GM23338 (cell line): Measurements from ENCODE around the gene CPSF4L. TPM values are rescaled to one million over a fixed set of nuclear protein-coding genes. Genes with fewer than 3 reads are reported as not detected.

ENCODE experiments used
- ATAC-seq: fragments of 200-7000 bp; cut with Tn5 transposase; 3 replicates; pipeline ENCODE4 v1.9.1; 2020
- DNase-seq: peaks from one replicate; pipeline ENCODE4 v3.0.0-alpha.2; 2015; ENCODE audit warnings: low spot score
- H2AFZ ChIP-seq: fragments of 200-600 bp; sonication (generic); 2 replicates; pipeline ENCODE4 v1.8.0; 2016; ENCODE audit warnings: antibody characterized with exemption, mild to moderate bottlenecking, moderate library complexity
- H3F3A ChIP-seq: fragments of 200-600 bp; sonication (generic); replicated peaks from 2 replicates; pipeline ENCODE4 v1.8.0; 2017; ENCODE audit warnings: antibody characterized with exemption, mixed run types, low read depth
- H3K27ac ChIP-seq: fragments of 200-600 bp; sonication (generic); 2 replicates; pipeline ENCODE4 v1.6.1; 2016; ENCODE audit warnings: low read depth
- H3K27me3 ChIP-seq: fragments of 200-600 bp; sonication (generic); 2 replicates; pipeline ENCODE4 v1.8.0; 2016; ENCODE audit warnings: mild to moderate bottlenecking, mixed run types, moderate library complexity; ENCODE audit not compliant: insufficient read depth
- H3K36me3 ChIP-seq: fragments of 200-600 bp; sonication (generic); 2 replicates; pipeline ENCODE4 v1.8.0; 2016; ENCODE audit warnings: mild to moderate bottlenecking; ENCODE audit not compliant: insufficient read depth
- H3K4me1 ChIP-seq: fragments of 200-600 bp; sonication (generic); 2 replicates; pipeline ENCODE4 v1.8.0; 2016; ENCODE audit warnings: mild to moderate bottlenecking, moderate library complexity; ENCODE audit not compliant: insufficient read depth
- H3K4me2 ChIP-seq: fragments of 200-600 bp; sonication (generic); 2 replicates; pipeline ENCODE4 v1.7.1; 2017; ENCODE audit warnings: mixed run types
- H3K4me3 ChIP-seq: fragments of 200-600 bp; sonication (generic); 2 replicates; pipeline ENCODE4 v1.6.1; 2016; ENCODE audit warnings: mixed run types
- H3K79me2 ChIP-seq: fragments of 200-600 bp; sonication (generic); replicated peaks from 2 replicates; pipeline ENCODE4 v1.8.0; 2017; ENCODE audit warnings: mild to moderate bottlenecking; ENCODE audit not compliant: insufficient read depth
- H3K9me2 ChIP-seq: fragments of 200-600 bp; sonication (generic); 2 replicates; pipeline ENCODE4 v1.8.0; 2017; ENCODE audit not compliant: insufficient read depth
- H4K20me1 ChIP-seq: fragments of 200-600 bp; sonication (generic); replicated peaks from 2 replicates; pipeline ENCODE4 v1.8.0; 2017; ENCODE audit warnings: mild to moderate bottlenecking; ENCODE audit not compliant: insufficient read depth
- H3K27ac Mint-ChIP-seq: 2 replicates; pipeline ENCODE4 v1.8.0; 2020; ENCODE audit warnings: inconsistent platforms, mild to moderate bottlenecking, moderate library complexity, mixed read lengths
- H3K27me3 Mint-ChIP-seq: 3 replicates; pipeline ENCODE4 v1.8.0; 2022; ENCODE audit warnings: low read depth, mild to moderate bottlenecking, moderate library complexity, mixed read lengths, inconsistent platforms; ENCODE audit not compliant: insufficient read depth, poor library complexity
- H3K36me3 Mint-ChIP-seq: 3 replicates; pipeline ENCODE4 v1.8.0; 2021; ENCODE audit warnings: low read depth, mild to moderate bottlenecking, inconsistent platforms, moderate library complexity, mixed read lengths
- H3K4me1 Mint-ChIP-seq: 3 replicates; pipeline ENCODE4 v1.8.0; 2020; ENCODE audit warnings: mild to moderate bottlenecking, inconsistent platforms, mixed read lengths
- H3K4me3 Mint-ChIP-seq: 3 replicates; pipeline ENCODE4 v1.8.0; 2021; ENCODE audit warnings: moderate library complexity, mild to moderate bottlenecking, inconsistent platforms, mixed read lengths
- H3K9me3 Mint-ChIP-seq: 3 replicates; pipeline ENCODE4 v1.8.0; 2020; ENCODE audit warnings: moderate library complexity, mild to moderate bottlenecking, inconsistent platforms, mixed read lengths
- CREB1 ChIP-seq: fragments of 250-450 bp; sonication (Bioruptor Pico); IDR thresholded peaks from 2 replicates; pipeline ENCODE4 v1.5.0; 2020; ENCODE audit warnings: low read depth, mild to moderate bottlenecking, moderate library complexity
- EZH2phosphoT487 ChIP-seq: fragments of 200-600 bp; sonication (generic); IDR thresholded peaks from one replicate; pipeline ENCODE4 v1.8.1; 2018; ENCODE audit warnings: antibody characterized with exemption; ENCODE audit not compliant: unreplicated experiment
- REST ChIP-seq: IDR thresholded peaks from one replicate; pipeline ENCODE4 v1.6.1; 2018; ENCODE audit warnings: antibody characterized with exemption; ENCODE audit not compliant: unreplicated experiment
- STAT1 ChIP-seq: IDR thresholded peaks from one replicate; pipeline ENCODE4 v1.6.1; 2016; ENCODE audit warnings: antibody characterized with exemption; ENCODE audit not compliant: unreplicated experiment
- ZNF331 ChIP-seq: fragments of 250-450 bp; sonication (Bioruptor Pico); IDR thresholded peaks from 2 replicates; pipeline ENCODE4 v1.5.0; 2020; ENCODE audit warnings: low read depth, mild to moderate bottlenecking, moderate library complexity
- polyA plus RNA-seq: library from polyadenylated mRNA; unstranded; fragments of >200 nt; fragmentation: Nextera tagmentation; extraction: Ambion mirVana; gene quantifications from 2 replicates; pipeline ENCODE4 v1.2.1, GENCODE V29; 2016
- total RNA-seq: library from RNA; depleted of rRNA; stranded (reverse); fragments of >200 nt; shearing (Covaris generic); gene quantifications from 2 replicates; pipeline ENCODE4 v1.2.3, GENCODE V29; 2014
- TF ChIP-seq, protein P1 (sequence below): fragments of 250-450 bp; sonication (Bioruptor Pico); IDR thresholded peaks from 2 replicates; pipeline ENCODE4 v1.5.0; 2020; ENCODE audit warnings: mild to moderate bottlenecking, moderate library complexity
- TF ChIP-seq, protein P2 (sequence below): IDR thresholded peaks from 2 replicates; pipeline ENCODE4 v1.6.1; 2016; ENCODE audit warnings: antibody characterized with exemption

Gene CPSF4L
- total and polyA plus RNA-seq, 2 experiments from 2014 or later = not detected

- TF ChIP-seq, protein P1, sequence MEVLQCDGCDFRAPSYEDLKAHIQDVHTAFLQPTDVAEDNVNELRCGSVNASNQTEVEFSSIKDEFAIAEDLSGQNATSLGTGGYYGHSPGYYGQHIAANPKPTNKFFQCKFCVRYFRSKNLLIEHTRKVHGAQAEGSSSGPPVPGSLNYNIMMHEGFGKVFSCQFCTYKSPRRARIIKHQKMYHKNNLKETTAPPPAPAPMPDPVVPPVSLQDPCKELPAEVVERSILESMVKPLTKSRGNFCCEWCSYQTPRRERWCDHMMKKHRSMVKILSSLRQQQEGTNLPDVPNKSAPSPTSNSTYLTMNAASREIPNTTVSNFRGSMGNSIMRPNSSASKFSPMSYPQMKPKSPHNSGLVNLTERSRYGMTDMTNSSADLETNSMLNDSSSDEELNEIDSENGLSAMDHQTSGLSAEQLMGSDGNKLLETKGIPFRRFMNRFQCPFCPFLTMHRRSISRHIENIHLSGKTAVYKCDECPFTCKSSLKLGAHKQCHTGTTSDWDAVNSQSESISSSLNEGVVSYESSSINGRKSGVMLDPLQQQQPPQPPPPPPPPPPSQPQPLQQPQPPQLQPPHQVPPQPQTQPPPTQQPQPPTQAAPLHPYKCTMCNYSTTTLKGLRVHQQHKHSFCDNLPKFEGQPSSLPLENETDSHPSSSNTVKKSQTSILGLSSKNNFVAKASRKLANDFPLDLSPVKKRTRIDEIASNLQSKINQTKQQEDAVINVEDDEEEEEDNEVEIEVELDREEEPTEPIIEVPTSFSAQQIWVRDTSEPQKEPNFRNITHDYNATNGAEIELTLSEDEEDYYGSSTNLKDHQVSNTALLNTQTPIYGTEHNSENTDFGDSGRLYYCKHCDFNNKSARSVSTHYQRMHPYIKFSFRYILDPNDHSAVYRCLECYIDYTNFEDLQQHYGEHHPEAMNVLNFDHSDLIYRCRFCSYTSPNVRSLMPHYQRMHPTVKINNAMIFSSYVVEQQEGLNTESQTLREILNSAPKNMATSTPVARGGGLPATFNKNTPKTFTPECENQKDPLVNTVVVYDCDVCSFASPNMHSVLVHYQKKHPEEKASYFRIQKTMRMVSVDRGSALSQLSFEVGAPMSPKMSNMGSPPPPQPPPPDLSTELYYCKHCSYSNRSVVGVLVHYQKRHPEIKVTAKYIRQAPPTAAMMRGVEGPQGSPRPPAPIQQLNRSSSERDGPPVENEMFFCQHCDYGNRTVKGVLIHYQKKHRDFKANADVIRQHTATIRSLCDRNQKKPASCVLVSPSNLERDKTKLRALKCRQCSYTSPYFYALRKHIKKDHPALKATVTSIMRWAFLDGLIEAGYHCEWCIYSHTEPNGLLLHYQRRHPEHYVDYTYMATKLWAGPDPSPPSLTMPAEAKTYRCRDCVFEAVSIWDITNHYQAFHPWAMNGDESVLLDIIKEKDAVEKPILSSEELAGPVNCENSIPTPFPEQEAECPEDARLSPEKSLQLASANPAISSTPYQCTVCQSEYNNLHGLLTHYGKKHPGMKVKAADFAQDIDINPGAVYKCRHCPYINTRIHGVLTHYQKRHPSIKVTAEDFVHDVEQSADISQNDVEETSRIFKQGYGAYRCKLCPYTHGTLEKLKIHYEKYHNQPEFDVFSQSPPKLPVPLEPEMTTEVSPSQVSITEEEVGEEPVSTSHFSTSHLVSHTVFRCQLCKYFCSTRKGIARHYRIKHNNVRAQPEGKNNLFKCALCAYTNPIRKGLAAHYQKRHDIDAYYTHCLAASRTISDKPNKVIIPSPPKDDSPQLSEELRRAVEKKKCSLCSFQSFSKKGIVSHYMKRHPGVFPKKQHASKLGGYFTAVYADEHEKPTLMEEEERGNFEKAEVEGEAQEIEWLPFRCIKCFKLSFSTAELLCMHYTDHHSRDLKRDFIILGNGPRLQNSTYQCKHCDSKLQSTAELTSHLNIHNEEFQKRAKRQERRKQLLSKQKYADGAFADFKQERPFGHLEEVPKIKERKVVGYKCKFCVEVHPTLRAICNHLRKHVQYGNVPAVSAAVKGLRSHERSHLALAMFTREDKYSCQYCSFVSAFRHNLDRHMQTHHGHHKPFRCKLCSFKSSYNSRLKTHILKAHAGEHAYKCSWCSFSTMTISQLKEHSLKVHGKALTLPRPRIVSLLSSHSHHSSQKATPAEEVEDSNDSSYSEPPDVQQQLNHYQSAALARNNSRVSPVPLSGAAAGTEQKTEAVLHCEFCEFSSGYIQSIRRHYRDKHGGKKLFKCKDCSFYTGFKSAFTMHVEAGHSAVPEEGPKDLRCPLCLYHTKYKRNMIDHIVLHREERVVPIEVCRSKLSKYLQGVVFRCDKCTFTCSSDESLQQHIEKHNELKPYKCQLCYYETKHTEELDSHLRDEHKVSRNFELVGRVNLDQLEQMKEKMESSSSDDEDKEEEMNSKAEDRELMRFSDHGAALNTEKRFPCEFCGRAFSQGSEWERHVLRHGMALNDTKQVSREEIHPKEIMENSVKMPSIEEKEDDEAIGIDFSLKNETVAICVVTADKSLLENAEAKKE = no peak
Measured at GRCh38 chr17:73278465-73279453, 17.1 kb upstream of the CPSF4L start (continued).

DNA sequence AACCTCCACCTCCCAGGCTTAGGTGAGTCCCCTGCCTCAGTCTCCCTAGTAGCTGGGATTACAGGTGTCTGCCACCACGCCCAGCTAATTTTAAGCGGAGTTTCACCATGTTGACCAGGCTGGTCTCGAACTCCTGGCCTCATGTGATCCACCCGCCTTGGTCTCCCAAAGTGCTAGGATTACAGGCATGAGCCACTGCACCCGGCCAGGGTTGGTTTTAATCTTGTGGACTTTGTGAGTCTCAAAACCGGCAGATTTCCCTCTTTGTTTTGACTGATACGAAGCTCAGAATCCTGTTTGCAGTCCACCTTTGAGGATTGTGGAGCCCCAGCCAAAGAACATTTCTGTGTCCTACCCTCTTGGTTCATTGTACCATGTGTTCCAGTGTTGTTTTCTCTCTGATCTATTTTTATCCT, 16.4 kb upstream of the CPSF4L start:
- no peaks in the 10 kb centered on the region for H3K27me3 ChIP-seq
- H3K4me2 ChIP-seq = no peak overlapping the region
- Mint-ChIP-seq H3K4me1 (peaks cover 11% of the 10 kb centered on the region; the same call in 2 of the 3 replicates), H3K36me3 (no peaks in the 10 kb centered on the region), H3K27me3 (peaks cover 9% of the 10 kb centered on the region), H3K27ac (no peak overlapping the region), H3K4me3 (no peak overlapping the region), H3K9me3 (no peaks in the 10 kb centered on the region)
- 0 out of 2 replicates have a peak, but pooled peaks cover 3% of the 10 kb centered on the region for H3K4me1 ChIP-seq
- H2AFZ ChIP-seq = no peak overlapping the region
- H3K36me3 ChIP-seq = no peaks in the 10 kb centered on the region
- no peaks in the 10 kb centered on the region for H3F3A ChIP-seq
- H3K4me3 ChIP-seq = no peak overlapping the region
- no peaks in the 10 kb centered on the region for H4K20me1 ChIP-seq
- TF ChIP-seq STAT1 (no peak), CREB1 (CRISPR knock-in tag) (no peak), ZNF331 (CRISPR knock-in tag) (no peak), EZH2phosphoT487 (no peak), REST (no peak)
- TF ChIP-seq, protein P2, sequence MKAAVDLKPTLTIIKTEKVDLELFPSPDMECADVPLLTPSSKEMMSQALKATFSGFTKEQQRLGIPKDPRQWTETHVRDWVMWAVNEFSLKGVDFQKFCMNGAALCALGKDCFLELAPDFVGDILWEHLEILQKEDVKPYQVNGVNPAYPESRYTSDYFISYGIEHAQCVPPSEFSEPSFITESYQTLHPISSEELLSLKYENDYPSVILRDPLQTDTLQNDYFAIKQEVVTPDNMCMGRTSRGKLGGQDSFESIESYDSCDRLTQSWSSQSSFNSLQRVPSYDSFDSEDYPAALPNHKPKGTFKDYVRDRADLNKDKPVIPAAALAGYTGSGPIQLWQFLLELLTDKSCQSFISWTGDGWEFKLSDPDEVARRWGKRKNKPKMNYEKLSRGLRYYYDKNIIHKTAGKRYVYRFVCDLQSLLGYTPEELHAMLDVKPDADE = no peak
- H3K79me2 ChIP-seq = no peaks in the 10 kb centered on the region
- H3K9me2 ChIP-seq = no peaks in the 10 kb centered on the region
- DNase-seq (no peak), ATAC-seq (no peak)
- no peak overlapping the region for H3K27ac ChIP-seq
